GM18519 (cell line): ENCODE measurements around the gene USP40.

Experiments used
- ATAC-seq: cut with Tn5 transposase; IDR thresholded peaks from one replicate; pipeline ENCODE4 v1.9.1; 2021; ENCODE audit warnings: mild to moderate bottlenecking, moderate library complexity; ENCODE audit not compliant: unreplicated experiment, low FRiP score

USP40 gene

GRCh38 chr2:233447506-233448219, 118.9 kb downstream of the USP40 start:
- ATAC-seq: no peak

- no peak for ATAC-seq
Measured at GRCh38 chr2:233446606-233447305, 119.8 kb downstream of the USP40 start.

- ATAC-seq: no peak
Measured at GRCh38 chr2:233446121-233446520, 120.5 kb downstream of the USP40 start.

DNA sequence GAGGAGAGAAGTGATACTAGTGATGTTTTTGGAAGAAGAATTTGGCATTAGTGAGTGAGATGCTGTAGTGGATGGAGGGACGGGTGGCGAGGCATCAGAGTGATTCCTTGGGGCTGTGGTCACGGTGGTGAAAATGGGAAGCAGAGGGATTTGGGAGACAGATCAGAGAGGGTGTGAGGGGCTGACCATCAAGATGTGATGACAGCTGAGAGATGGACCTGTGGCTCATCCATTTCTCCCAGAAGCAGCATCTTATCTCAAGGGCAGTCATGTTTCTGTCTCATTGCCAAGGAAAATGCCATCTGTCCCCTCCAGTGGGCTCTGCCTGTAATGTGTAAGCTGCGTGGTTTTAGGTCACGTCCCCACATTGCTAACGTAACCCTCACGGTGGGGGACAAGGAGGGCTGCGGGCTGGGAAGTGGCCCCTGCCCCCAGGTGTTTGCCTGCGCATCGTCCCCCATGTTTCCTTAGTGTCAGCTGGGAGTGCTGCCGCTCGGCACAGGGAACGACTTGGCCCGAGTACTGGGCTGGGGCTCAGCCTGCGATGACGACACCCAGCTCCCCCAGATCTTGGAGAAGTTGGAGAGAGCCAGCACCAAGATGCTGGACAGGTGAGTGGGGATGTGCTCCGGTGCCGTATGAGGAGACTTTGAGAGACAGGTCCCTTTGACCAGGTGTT, 121.3 kb downstream of the USP40 start:
- no peak for ATAC-seq

DNA sequence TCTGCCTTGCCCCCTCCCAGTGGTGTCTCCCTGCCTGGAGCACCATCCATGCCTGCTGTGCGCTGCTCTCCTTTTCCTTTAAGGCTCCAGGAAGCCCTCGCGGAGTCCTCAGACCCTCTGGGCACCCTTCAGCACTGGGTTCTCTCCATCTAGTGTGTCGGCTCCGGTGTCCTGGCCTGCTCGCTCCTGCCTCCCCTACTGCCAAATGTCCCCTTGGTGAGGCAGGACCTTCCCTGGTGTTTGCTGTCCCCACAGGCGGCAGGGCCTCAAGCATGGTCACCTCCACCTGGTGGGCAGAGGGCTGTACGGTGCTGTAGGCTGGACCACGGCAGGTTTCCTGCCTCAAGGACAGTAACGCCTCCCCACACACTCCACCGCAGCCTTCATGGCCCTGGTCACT, 122.1 kb downstream of the USP40 start:
- no peak for ATAC-seq

- ATAC-seq: no peak
Measured at GRCh38 chr2:233443511-233444183, 122.9 kb downstream of the USP40 start.

- no peak for ATAC-seq
Measured at GRCh38 chr2:233442028-233442310, 124.6 kb downstream of the USP40 start.

DNA sequence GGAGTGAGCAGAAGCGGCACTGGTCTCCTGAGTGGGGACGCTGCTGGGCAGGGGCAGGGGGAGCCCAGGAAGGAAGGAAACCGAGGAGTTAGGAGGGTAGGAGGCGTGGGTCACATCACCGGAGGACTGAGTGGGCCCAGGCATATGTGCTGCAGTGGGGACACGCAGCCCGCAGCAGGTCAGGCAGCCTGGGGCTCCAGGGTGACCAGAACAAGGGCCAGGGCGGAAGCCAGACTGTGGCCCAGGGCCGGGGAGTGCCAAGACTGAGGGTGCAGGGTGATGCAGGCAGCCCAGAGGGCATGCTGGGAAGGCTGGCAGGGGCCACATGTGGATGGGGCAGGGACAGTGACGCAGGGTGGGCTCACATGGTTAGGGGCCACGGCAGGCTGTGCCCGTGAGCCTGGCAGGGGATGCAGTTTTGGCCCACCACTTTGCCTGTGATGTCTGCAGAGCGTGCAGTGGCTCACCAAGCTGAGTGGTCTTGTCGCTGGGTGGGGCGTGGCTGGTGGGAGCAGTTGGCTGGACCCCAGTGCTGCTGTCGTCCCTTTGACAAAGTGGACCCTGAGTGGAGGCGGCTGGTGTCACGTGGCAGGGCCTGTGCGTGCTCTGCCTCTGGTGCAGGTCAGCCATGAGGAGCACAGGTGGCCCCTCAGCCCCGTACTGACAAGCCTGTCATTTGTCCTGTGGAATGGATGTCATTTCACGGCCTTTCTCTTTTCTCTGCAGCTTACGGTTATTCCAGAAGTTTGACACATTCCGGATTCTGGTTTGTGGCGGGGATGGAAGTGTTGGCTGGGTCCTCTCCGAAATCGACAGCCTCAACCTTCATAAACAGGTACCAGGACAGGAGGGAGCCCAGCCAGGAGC, 125.2 kb downstream of the USP40 start:
- ATAC-seq: no peak

- ATAC-seq: no peak
Measured at GRCh38 chr2:233440714-233441113, 125.9 kb downstream of the USP40 start.

GRCh38 chr2:233440314-233440713, 126.3 kb downstream of the USP40 start:
- no peak for ATAC-seq

DNA sequence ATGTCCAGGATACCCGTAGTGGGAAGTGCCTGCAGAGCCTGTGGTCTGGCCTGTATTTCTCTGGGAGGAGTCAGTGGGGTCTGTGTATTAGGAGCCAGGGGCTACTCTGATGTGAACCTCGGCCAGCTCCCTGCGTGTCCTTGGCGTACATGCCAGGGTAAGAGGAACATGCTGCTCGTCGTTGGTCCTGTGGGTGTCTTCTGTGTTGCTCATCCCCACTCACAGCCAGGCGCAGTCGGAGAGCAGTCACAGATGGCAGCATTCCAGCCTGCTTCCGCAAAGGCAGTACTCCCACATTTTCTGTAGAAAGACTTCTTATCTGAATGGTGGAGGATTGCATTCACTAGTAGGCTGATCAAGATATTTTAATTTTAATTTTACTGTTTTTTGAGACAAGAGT, 127.4 kb downstream of the USP40 start:
- no peak for ATAC-seq

GRCh38 chr2:233438573-233439147, 127.9 kb downstream of the USP40 start:
- ATAC-seq: no peak

- no peak for ATAC-seq
Measured at GRCh38 chr2:233437439-233437955, 129.1 kb downstream of the USP40 start.

DNA sequence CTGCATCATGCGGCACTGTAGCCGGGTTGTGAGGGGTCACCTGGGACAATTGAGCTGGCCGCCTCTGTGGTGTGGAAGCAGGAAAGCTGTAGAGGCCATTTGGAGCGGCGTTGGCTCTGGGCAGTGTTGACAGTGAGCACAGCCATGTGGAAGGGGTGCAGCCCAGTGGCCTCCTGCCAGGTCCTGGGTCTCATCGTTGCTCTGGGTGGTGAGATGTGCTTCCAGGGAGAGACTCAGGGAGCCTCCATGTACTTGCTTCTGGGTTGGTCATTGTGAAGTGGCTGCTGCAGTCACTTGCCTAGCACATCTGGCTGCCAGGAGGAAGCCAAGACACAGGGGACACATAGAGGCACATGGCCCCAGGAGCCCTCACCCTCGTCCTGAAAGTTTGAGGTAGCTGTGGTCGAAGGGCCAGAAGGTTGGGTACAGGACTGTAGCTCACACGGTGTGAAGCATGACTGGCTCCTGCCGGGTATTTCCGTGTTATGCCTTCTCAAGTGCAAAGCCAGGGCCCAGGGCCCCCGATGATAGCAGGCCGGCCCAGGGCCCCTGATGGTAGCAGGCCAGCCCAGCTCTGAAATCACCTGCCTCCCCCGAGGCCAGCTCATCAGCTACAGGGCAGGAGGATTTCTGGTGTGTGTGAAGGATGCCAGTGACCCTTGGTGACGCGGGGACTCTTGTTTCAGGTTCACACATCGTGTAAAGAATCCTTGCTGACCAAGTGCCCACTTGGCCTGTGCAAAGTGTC, 129.7 kb downstream of the USP40 start:
- no peak for ATAC-seq

GRCh38 chr2:233436191-233436581, 130.4 kb downstream of the USP40 start:
- ATAC-seq: no peak

DNA sequence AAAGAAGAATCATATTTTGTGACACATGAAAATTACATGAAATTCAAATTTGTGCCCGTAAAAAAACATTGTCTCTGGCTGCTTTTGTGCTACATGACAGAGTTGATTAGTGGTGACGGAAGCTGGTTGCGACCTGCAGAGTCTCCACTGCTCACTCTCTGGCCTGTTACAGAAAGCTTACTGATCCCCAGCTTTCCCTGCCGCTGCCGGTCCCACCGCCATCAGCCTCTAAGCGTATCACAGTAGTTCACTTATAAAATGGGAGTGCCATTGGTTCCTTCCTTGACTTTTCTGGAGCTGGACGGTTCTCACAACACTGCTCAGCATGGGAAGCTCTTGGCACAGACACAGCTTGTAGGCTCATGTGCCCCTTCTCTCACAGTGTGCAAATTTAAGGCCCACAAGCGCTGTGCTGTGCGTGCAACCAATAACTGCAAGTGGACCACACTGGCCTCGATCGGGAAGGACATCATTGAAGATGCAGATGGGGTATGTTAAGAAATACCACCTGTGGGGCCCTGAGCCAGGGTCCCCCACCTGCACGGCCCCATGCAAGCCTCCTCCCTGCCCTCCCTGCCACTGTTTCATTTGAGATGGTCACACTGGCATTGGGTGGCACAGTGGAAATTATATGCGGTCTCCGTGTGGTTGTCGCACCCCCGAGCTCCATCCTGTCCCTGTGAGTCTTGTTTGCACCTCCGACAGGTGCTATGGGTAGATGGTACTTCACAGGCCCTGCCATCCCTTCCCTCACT, 131.0 kb downstream of the USP40 start:
- no peak for ATAC-seq

DNA sequence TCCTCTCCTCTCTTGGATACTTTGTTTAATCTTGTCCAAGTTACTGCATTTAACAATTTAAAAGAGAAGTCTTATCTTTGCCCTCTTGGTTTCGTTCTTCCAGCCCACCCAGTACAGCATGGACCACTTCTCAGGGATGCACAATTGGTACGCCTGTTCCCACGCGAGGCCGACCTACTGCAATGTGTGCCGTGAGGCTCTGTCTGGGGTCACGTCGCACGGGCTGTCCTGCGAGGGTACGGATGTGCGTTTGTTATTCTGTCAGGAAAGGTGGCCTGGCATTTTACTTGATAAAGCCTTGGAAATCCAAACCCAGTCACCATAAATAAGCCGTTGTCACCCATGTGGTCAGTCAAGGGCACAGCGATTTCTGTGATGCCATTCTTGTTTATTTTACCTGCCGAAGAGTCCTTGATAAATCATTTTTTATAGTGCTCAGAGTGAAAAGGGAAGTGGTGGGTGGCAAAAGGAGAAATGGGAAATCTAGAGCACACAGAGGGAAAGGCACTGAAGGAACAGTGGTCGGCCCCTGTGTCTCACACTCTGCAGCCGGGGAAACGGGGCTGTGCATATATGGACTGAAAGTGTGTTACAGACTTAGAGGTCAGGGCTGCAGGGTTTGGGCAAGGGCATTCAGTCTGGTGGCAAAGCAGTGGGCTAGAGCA, 131.8 kb downstream of the USP40 start:
- ATAC-seq: no peak

- no peak for ATAC-seq
Measured at GRCh38 chr2:233433794-233434193, 132.8 kb downstream of the USP40 start.
